Thyroid gland (tissue), 4 donors: ENCODE measurements around the gene ATE1. TPM values are rescaled to one million over a fixed set of nuclear protein-coding genes. Genes with fewer than 3 reads are reported as not detected.
"Not testable (repeated sequence)": the region's sequence is repeated elsewhere in the genome, so short reads cannot be mapped to it uniquely, and the experiment has no call there.

ENCODE experiments used
- DNase-seq, 2 donors: peaks; one replicate each; pipeline ENCODE4 v3.0.0-alpha.2; 2019
- H3K27ac ChIP-seq, 3 donors: fragments of 200-600 bp; sonication (generic); 1 replicate in 2 of 3; 2 replicates in 1 of 3; pipeline ENCODE4 v1.5.1; 2016 to 2019; ENCODE audit warnings: mild to moderate bottlenecking in 1 of 3, moderate library complexity in 1 of 3
- H3K27me3 ChIP-seq: fragments of 200-600 bp; sonication (generic); one replicate; pipeline ENCODE4 v1.5.1; 2019
- H3K36me3 ChIP-seq, 2 donors: fragments of 200-600 bp; sonication (generic); one replicate each; pipeline ENCODE4 v1.5.1; 2016 to 2019
- H3K4me1 ChIP-seq, 2 donors: fragments of 200-600 bp; sonication (generic); one replicate each; pipeline ENCODE4 v1.5.1; 2017 to 2019
- H3K4me3 ChIP-seq, 3 donors: fragments of 200-600 bp; sonication (generic); replicated peaks in 1 of 3; 1 replicate in 2 of 3; 2 replicates in 1 of 3; pipeline ENCODE4 v1.5.1; 2016; ENCODE audit warnings: mild to moderate bottlenecking in 1 of 3
- H3K9me3 ChIP-seq: fragments of 200-600 bp; sonication (generic); one replicate; pipeline ENCODE4 v1.5.1; 2017
- POLR2A ChIP-seq, 2 donors: fragments of 450-650 bp; IDR thresholded peaks; one replicate each; pipeline ENCODE4 v1.6.1; 2017; ENCODE audit warnings: antibody characterized with exemption in 2 of 2, mild to moderate bottlenecking in 2 of 2, moderate library complexity in 1 of 2
- WGBS, 2 donors: methylation state at CpG; one replicate each; pipeline ENCODE4 v1.1.5; 2017; 5-methylcytosine and 5-hydroxymethylcytosine counted together
- intact Hi-C: fragments of 100-400 bp; cut with DNase I; formaldehyde crosslinking; loops from one replicate; pipeline ENCODE4 v1.15.1; 2023
- total RNA-seq, 4 donors: library from RNA; depleted of rRNA; stranded (reverse); fragments of >200 nt; gene quantifications; one replicate each; pipeline ENCODE4 v1.2.3, GENCODE V29; 2016
- TF ChIP-seq, protein P1 (sequence below), 6 experiments: fragments of 200-600 bp in 3 of 6; fragments of 450-650 bp in 3 of 6; sonication (generic) in 3 of 6; IDR thresholded peaks; one replicate each; pipeline ENCODE4 v1.5.1; 2016 to 2019; ENCODE audit warnings: antibody characterized with exemption in 6 of 6, mild to moderate bottlenecking in 2 of 6, inconsistent platforms in 1 of 6, moderate library complexity in 1 of 6

The ATE1 gene
- total RNA-seq, 4 donors from 2014 or later: 47.3 to 66.0 (median 58.0) TPM

GRCh38 chr10:121974019-121974534, 46.2 kb upstream of the ATE1 start:
- H3K4me1 ChIP-seq: peaks cover 10 to 17% of the 10 kb centered on the region in 2 donors
- no peaks in the 10 kb centered on the region for H3K27me3 ChIP-seq
- no peak for DNase-seq
- 23 to 28% methylated on average over 7 of the region's 21 CpGs for WGBS, 2 donors
- intact Hi-C loops: no loop called here
- H3K36me3 ChIP-seq: peaks cover 0 to 10% of the 10 kb centered on the region in 2 donors
- H3K27ac ChIP-seq: peak overlapping the region; percentile 96 to 100 (median 97)
- H3K9me3 ChIP-seq: no peaks in the 10 kb centered on the region
- peak overlapping the region; percentile 75 to 91 (median 89) for H3K4me3 ChIP-seq
- TF ChIP-seq, protein P1, sequence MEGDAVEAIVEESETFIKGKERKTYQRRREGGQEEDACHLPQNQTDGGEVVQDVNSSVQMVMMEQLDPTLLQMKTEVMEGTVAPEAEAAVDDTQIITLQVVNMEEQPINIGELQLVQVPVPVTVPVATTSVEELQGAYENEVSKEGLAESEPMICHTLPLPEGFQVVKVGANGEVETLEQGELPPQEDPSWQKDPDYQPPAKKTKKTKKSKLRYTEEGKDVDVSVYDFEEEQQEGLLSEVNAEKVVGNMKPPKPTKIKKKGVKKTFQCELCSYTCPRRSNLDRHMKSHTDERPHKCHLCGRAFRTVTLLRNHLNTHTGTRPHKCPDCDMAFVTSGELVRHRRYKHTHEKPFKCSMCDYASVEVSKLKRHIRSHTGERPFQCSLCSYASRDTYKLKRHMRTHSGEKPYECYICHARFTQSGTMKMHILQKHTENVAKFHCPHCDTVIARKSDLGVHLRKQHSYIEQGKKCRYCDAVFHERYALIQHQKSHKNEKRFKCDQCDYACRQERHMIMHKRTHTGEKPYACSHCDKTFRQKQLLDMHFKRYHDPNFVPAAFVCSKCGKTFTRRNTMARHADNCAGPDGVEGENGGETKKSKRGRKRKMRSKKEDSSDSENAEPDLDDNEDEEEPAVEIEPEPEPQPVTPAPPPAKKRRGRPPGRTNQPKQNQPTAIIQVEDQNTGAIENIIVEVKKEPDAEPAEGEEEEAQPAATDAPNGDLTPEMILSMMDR (IDR thresholded peaks at IDR 0.05): peak in 1 of 6 experiments; percentile 8
- no peak for TF ChIP-seq POLR2A (IDR thresholded peaks at IDR 0.05)

- H3K27ac ChIP-seq, H3K27me3 ChIP-seq, H3K9me3 ChIP-seq, H3K4me1 ChIP-seq, intact Hi-C loops, H3K4me3 ChIP-seq: not testable (repeated sequence)
- WGBS, 2 donors: 88 to 89% methylated on average over 8 of the region's 8 CpGs
- H3K36me3 ChIP-seq: peaks cover 22 to 43% of the 10 kb centered on the region in 2 donors
- peak; percentile 22 to 37 for DNase-seq
Measured at GRCh38 chr10:121969086-121969485, 41.3 kb upstream of the ATE1 start.

- Histone ChIP-seq H3K4me1 (peaks cover 0 to 5% of the 10 kb centered on the region in 2 donors), H3K36me3 (peaks cover 22 to 43% of the 10 kb centered on the region in 2 donors), H3K27me3 (no peaks in the 10 kb centered on the region), H3K4me3 (no peak overlapping the region), H3K27ac (no peak overlapping the region), H3K9me3 (no peaks in the 10 kb centered on the region)
- DNase-seq: no peak
- no peak for TF ChIP-seq POLR2A (IDR thresholded peaks at IDR 0.05)
- TF ChIP-seq, protein P1 (IDR thresholded peaks at IDR 0.05): no peak
- intact Hi-C loops: no loop called here
- WGBS, 2 donors: 88% methylated on average over 3 of the region's 3 CpGs
Measured at GRCh38 chr10:121965996-121966395, 38.2 kb upstream of the ATE1 start.

DNA sequence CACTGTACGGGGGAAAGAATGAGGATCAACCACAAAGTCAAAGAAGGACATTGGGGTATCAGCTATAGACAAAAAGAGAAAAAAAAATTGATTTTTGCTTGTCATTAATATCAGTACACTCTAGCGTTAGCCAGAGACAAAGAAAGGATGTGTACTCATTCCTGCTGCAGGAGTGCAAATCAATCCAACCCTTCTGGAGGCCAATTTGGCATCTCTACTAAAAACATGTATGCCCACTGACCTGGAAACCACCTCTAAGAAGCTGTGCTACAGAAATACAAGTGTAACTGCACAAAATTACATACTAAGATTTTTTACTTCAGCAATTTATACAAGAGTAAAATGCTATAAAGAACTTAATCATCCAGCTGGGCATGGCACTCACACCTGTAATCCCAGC, 33.6 kb upstream of the ATE1 start:
- TF ChIP-seq, protein P1 (IDR thresholded peaks at IDR 0.05): no peak
- TF ChIP-seq POLR2A (IDR thresholded peaks at IDR 0.05): no peak
- Histone ChIP-seq H3K27ac (no peak overlapping the region), H3K36me3 (peaks cover 14 to 35% of the 10 kb centered on the region in 2 donors), H3K4me1 (peaks cover 0 to 5% of the 10 kb centered on the region in 2 donors), H3K9me3 (no peaks in the 10 kb centered on the region), H3K4me3 (no peak overlapping the region), H3K27me3 (no peaks in the 10 kb centered on the region)
- 65 to 67% methylated on average over 2 of the region's 2 CpGs for WGBS, 2 donors
- intact Hi-C loops: no loop called here
- no peak for DNase-seq

DNA sequence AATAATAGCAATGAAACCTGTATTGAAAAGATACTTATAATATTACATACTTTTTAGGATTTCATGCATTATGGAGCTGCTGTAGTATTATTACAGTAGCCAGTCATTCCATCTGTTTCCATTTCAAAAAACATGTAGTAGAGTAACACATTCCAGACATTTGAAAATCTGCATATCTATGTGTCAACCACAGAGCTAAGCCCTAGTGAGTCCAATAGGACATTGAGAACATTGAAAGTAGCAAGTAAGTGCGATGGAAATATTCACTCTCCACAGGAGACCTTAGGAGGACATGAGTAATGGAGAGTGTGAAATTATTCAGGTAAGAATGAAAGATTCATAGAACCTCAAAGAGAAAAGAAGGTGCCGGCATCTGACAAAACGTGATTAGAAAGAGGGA, 31.8 kb upstream of the ATE1 start:
- intact Hi-C loops: no loop called here
- Histone ChIP-seq H3K27ac (no peak overlapping the region), H3K4me1 (peaks cover 0 to 5% of the 10 kb centered on the region in 2 donors), H3K4me3 (no peak overlapping the region), H3K9me3 (no peaks in the 10 kb centered on the region), H3K27me3 (no peaks in the 10 kb centered on the region), H3K36me3 (peaks cover 4 to 19% of the 10 kb centered on the region in 2 donors)
- 86 to 89% methylated on average over 3 of the region's 3 CpGs for WGBS, 2 donors
- no peak for DNase-seq
- TF ChIP-seq, protein P1 (IDR thresholded peaks at IDR 0.05): no peak
- no peak for TF ChIP-seq POLR2A (IDR thresholded peaks at IDR 0.05)
